HepG2 (cell line): Measurements from ENCODE around the gene ZNFX1. TPM values are rescaled to one million over a fixed set of nuclear protein-coding genes. Genes with fewer than 3 reads are reported as not detected.

Source experiments
- CHCHD3 ChIP-seq: sonication (generic); formaldehyde crosslinking; IDR thresholded peaks from 2 replicates; pipeline ENCODE4 v1.8.0; 2022; ENCODE audit warnings: mild to moderate bottlenecking, missing genetic modification reagents, moderate library complexity
- CSRNP1 ChIP-seq: sonication (generic); formaldehyde crosslinking; IDR thresholded peaks from 2 replicates; pipeline ENCODE4 v1.8.1; 2023; ENCODE audit warnings: mild to moderate bottlenecking, missing genetic modification reagents
- E2F1 ChIP-seq: sonication (generic); formaldehyde crosslinking; IDR thresholded peaks from 2 replicates; pipeline ENCODE4 v1.5.0; 2020; ENCODE audit warnings: missing genetic modification reagents
- ELF3 ChIP-seq: IDR thresholded peaks from 2 replicates; pipeline ENCODE4 v1.6.1; 2016; ENCODE audit warnings: missing genetic modification reagents, missing compliant biosample characterization
- HES4 ChIP-seq: sonication (generic); formaldehyde crosslinking; IDR thresholded peaks from 2 replicates; pipeline ENCODE4 v1.9.0; 2021; ENCODE audit warnings: mild to moderate bottlenecking, missing genetic modification reagents, borderline replicate concordance
- HIC2 ChIP-seq: sonication (generic); formaldehyde crosslinking; IDR thresholded peaks from 2 replicates; pipeline ENCODE4 v1.9.0; 2022; ENCODE audit warnings: low read depth, missing genetic modification reagents
- IRX3 ChIP-seq: sonication (generic); formaldehyde crosslinking; IDR thresholded peaks from 2 replicates; pipeline ENCODE4 v1.8.1; 2023; ENCODE audit warnings: mild to moderate bottlenecking, low read depth, missing genetic modification reagents, borderline replicate concordance
- LCORL ChIP-seq, 2 experiments: fragments of 450-650 bp in 1 of 2; sonication (generic) in 1 of 2; formaldehyde crosslinking in 1 of 2; IDR thresholded peaks; 2 replicates each; pipeline versions ENCODE4 v1.5.0 to v1.6.1; 2017 to 2020; ENCODE audit warnings: antibody characterized with exemption in 1 of 2, missing genetic modification reagents in 1 of 2
- MAFG ChIP-seq: sonication (generic); formaldehyde crosslinking; IDR thresholded peaks from 2 replicates; pipeline ENCODE4 v1.5.1; 2020; ENCODE audit warnings: mild to moderate bottlenecking, missing genetic modification reagents
- REXO4 ChIP-seq: sonication (generic); formaldehyde crosslinking; IDR thresholded peaks from 2 replicates; pipeline ENCODE4 v1.8.0; 2022; ENCODE audit warnings: missing genetic modification reagents, mild to moderate bottlenecking, borderline replicate concordance
- SMARCC2 ChIP-seq: fragments of 450-650 bp; IDR thresholded peaks from 2 replicates; pipeline ENCODE4 v1.6.1; 2017; ENCODE audit warnings: antibody characterized with exemption, mild to moderate bottlenecking
- STAT6 ChIP-seq: sonication (generic); formaldehyde crosslinking; IDR thresholded peaks from 2 replicates; pipeline ENCODE4 v1.4.0; 2020; ENCODE audit warnings: missing genetic modification reagents, mild to moderate bottlenecking, borderline replicate concordance
- THAP11 ChIP-seq: IDR thresholded peaks from 2 replicates; pipeline ENCODE4 v1.6.1; 2016; ENCODE audit warnings: missing biosample characterization, missing genetic modification reagents
- YEATS2 ChIP-seq: sonication (generic); formaldehyde crosslinking; IDR thresholded peaks from 2 replicates; pipeline ENCODE4 v1.4.0; 2020; ENCODE audit warnings: missing genetic modification reagents, borderline replicate concordance
- ZNF264 ChIP-seq: sonication (generic); formaldehyde crosslinking; IDR thresholded peaks from 2 replicates; pipeline ENCODE4 v1.4.0; 2020; ENCODE audit warnings: missing genetic modification reagents
- ZNF331 ChIP-seq: sonication (generic); formaldehyde crosslinking; IDR thresholded peaks from 2 replicates; pipeline ENCODE4 v1.4.0; 2020; ENCODE audit warnings: missing genetic modification reagents
- ZNF510 ChIP-seq: sonication (generic); formaldehyde crosslinking; IDR thresholded peaks from 2 replicates; pipeline ENCODE4 v1.4.0; 2020; ENCODE audit warnings: low read depth, mild to moderate bottlenecking, missing genetic modification reagents
- ZNF530 ChIP-seq: sonication (generic); formaldehyde crosslinking; IDR thresholded peaks from 2 replicates; pipeline ENCODE4 v1.5.0; 2020; ENCODE audit warnings: low read depth, mild to moderate bottlenecking, missing genetic modification reagents
- ZUFSP ChIP-seq: sonication (generic); formaldehyde crosslinking; IDR thresholded peaks from 2 replicates; pipeline ENCODE4 v1.9.0; 2021; ENCODE audit warnings: missing genetic modification reagents, mild to moderate bottlenecking, borderline replicate concordance
- polyA plus RNA-seq, 8 experiments: library from polyadenylated mRNA; depleted of rRNA in 3 of 8; stranded (reverse) in 7 of 8; unstranded in 1 of 8; fragments of >200 nt; fragmentation: Illumina TruSeq in 4 of 8; extraction: Trizol in 4 of 8; gene quantifications; 2 replicates each; pipeline versions ENCODE4 v1.2.1 to v1.2.3, GENCODE V29; 2011 to 2016; ENCODE audit warnings: low read depth in 4 of 8, missing spikeins in 1 of 8, mixed read lengths in 1 of 8; ENCODE audit not compliant: insufficient read depth in 1 of 8
- total RNA-seq, 5 experiments: library from RNA; depleted of rRNA; stranded (reverse); fragments of >200 nt; fragmentation: Illumina TruSeq; extraction: Trizol; gene quantifications; 2 replicates each; pipeline ENCODE4 v1.2.3, GENCODE V29; 2016; ENCODE audit warnings: low read depth in 1 of 5

ZNFX1 gene
- total and polyA plus RNA-seq, 2 of the 13 experiments (the other 11 are each of a cell fraction or from before 2014, with no cell fraction given) = 2.9 to 11.1 TPM

GRCh38 chr20:49276161-49276960 is 1.5 kb downstream of the ZNFX1 start (continued):
- TF ChIP-seq ZUFSP (CRISPR knock-in tag) = no peak
- 0 out of 2 replicates have a peak, but pooled peaks have one; percentile 20 for TF ChIP-seq ZNF331 (CRISPR knock-in tag)
- no peak for TF ChIP-seq CSRNP1 (CRISPR knock-in tag)
- no peak for TF ChIP-seq E2F1
- TF ChIP-seq ZNF530 (CRISPR knock-in tag) = no peak
- TF ChIP-seq HIC2 (CRISPR knock-in tag) = no peak
- no peak for TF ChIP-seq IRX3 (CRISPR knock-in tag)
- TF ChIP-seq STAT6 = 0 out of 2 replicates have a peak, but pooled peaks have one; percentile 55
- no peak for TF ChIP-seq LCORL (IDR thresholded peaks at IDR 0.05)
- TF ChIP-seq LCORL (CRISPR knock-in tag; IDR thresholded peaks at IDR 0.05) = no peak
- TF ChIP-seq HES4 (CRISPR knock-in tag) = no peak
- TF ChIP-seq ZNF510 (CRISPR knock-in tag) = no peak
- no peak for TF ChIP-seq CHCHD3 (CRISPR knock-in tag)
- peak; percentile 3; the same call in 1 of the 2 replicates for TF ChIP-seq ELF3
- no peak for TF ChIP-seq THAP11
- no peak for TF ChIP-seq REXO4
- no peak for TF ChIP-seq SMARCC2
- TF ChIP-seq MAFG (CRISPR knock-in tag) = no peak
- TF ChIP-seq YEATS2 (CRISPR knock-in tag) = no peak
- TF ChIP-seq ZNF264 (CRISPR knock-in tag) = no peak
